Neural cell (in vitro differentiated cells): ENCODE data around the gene SH3PXD2A. TPM values are rescaled to one million over a fixed set of nuclear protein-coding genes. Genes with fewer than 3 reads are reported as not detected.

Experiments used
- H2AFZ ChIP-seq: fragments of 200-600, 300-800 bp; sonication (generic), shearing (Covaris generic); 2 replicates; pipeline ENCODE4 v1.6.0; 2014; ENCODE audit warnings: low read depth, mild to moderate bottlenecking, antibody characterized with exemption, low read length, moderate library complexity
- H3F3A ChIP-seq: fragments of 200-600 bp; shearing (Covaris generic); 2 replicates; pipeline ENCODE4 v1.6.1; 2016; ENCODE audit warnings: mild to moderate bottlenecking, moderate library complexity, mixed read lengths, antibody characterized with exemption, low read length; ENCODE audit not compliant: insufficient read depth, poor library complexity, severe bottlenecking
- H3K27ac ChIP-seq: fragments of 200-600, 300-800 bp; sonication (generic), shearing (Covaris generic); 2 replicates; pipeline ENCODE4 v1.5.1; 2014; ENCODE audit warnings: mild to moderate bottlenecking, low read length, moderate library complexity
- H3K27me3 ChIP-seq: fragments of 300-800, 200-600 bp; sonication (generic), shearing (Covaris generic); 2 replicates; pipeline ENCODE4 v1.6.0; 2014; ENCODE audit warnings: mild to moderate bottlenecking, low read depth, low read length, moderate library complexity; ENCODE audit not compliant: insufficient read depth
- H3K36me3 ChIP-seq: fragments of 300-800, 200-600 bp; sonication (generic), shearing (Covaris generic); 2 replicates; pipeline ENCODE4 v1.5.1; 2014; ENCODE audit warnings: mild to moderate bottlenecking, antibody characterized with exemption, low read length, moderate library complexity; ENCODE audit not compliant: insufficient read depth
- H3K4me2 ChIP-seq: fragments of 300-800, 200-600 bp; sonication (generic), shearing (Covaris generic); 2 replicates; pipeline ENCODE4 v1.6.0; 2014; ENCODE audit warnings: mild to moderate bottlenecking, low read length
- H3K4me3 ChIP-seq: fragments of 300-800, 200-600 bp; sonication (generic), shearing (Covaris generic); 2 replicates; pipeline ENCODE4 v1.5.1; 2014; ENCODE audit warnings: mild to moderate bottlenecking, low read length, moderate library complexity
- H3K79me2 ChIP-seq: fragments of 200-600 bp; shearing (Covaris generic); replicated peaks from 2 replicates; pipeline ENCODE4 v1.6.0; 2014; ENCODE audit warnings: mild to moderate bottlenecking, low read length, moderate library complexity; ENCODE audit not compliant: insufficient read depth
- H3K9ac ChIP-seq: fragments of 300-800, 200-600 bp; sonication (generic), shearing (Covaris generic); 2 replicates; pipeline ENCODE4 v1.6.1; 2016; ENCODE audit warnings: mild to moderate bottlenecking, low read length, mixed read lengths
- H3K9me2 ChIP-seq: fragments of 200-600 bp; shearing (Covaris generic); 2 replicates; pipeline ENCODE4 v1.6.1; 2016; ENCODE audit warnings: mild to moderate bottlenecking, low read length, mixed read lengths; ENCODE audit not compliant: insufficient read depth
- H3K9me3 ChIP-seq: fragments of 200-600, 300-800 bp; sonication (generic), shearing (Covaris generic); 2 replicates; pipeline ENCODE4 v1.6.1; 2016; ENCODE audit warnings: mild to moderate bottlenecking, mixed run types, low read length, moderate library complexity, mixed read lengths
- H4K20me1 ChIP-seq: fragments of 200-600 bp; shearing (Covaris generic); 2 replicates; pipeline ENCODE4 v1.6.1; 2016; ENCODE audit warnings: mild to moderate bottlenecking, mixed run types; ENCODE audit not compliant: insufficient read depth
- CTCF ChIP-seq: fragments of 450-650 bp; IDR thresholded peaks from 2 replicates; pipeline ENCODE4 v1.5.1; 2014; ENCODE audit warnings: antibody characterized with exemption, mild to moderate bottlenecking, moderate library complexity; ENCODE audit not compliant: poor library complexity, severe bottlenecking
- EP300 ChIP-seq: fragments of 450-650 bp; conservative IDR thresholded peaks from 2 replicates; pipeline ENCODE4 v1.6.1; 2014; ENCODE audit warnings: antibody characterized with exemption, mild to moderate bottlenecking, moderate library complexity; ENCODE audit not compliant: poor library complexity, severe bottlenecking
- EZH2 ChIP-seq: fragments of 200-600, 300-800 bp; shearing (Covaris generic), sonication (generic); IDR thresholded peaks from 2 replicates; pipeline ENCODE4 v1.6.1; 2014; ENCODE audit warnings: antibody characterized with exemption, low read length, borderline replicate concordance, mild to moderate bottlenecking; ENCODE audit not compliant: insufficient read depth, poor library complexity, severe bottlenecking
- MXI1 ChIP-seq: fragments of 450-650 bp; conservative IDR thresholded peaks from 2 replicates; pipeline ENCODE4 v1.6.1; 2014; ENCODE audit warnings: antibody characterized with exemption, mild to moderate bottlenecking; ENCODE audit not compliant: poor library complexity, severe bottlenecking
- POLR2AphosphoS5 ChIP-seq: IDR thresholded peaks from 2 replicates; pipeline ENCODE4 v1.6.1; 2012
- RAD21 ChIP-seq: fragments of 450-650 bp; conservative IDR thresholded peaks from 2 replicates; pipeline ENCODE4 v1.6.1; 2014; ENCODE audit warnings: antibody characterized with exemption, mild to moderate bottlenecking, moderate library complexity
- REST ChIP-seq: IDR thresholded peaks from 2 replicates; pipeline ENCODE4 v1.6.1; 2012; ENCODE audit warnings: borderline replicate concordance
- SMC3 ChIP-seq: fragments of 450-650 bp; conservative IDR thresholded peaks from 2 replicates; pipeline ENCODE4 v1.6.1; 2014; ENCODE audit warnings: antibody characterized with exemption, mild to moderate bottlenecking, moderate library complexity; ENCODE audit not compliant: poor library complexity
- TAF1 ChIP-seq: IDR thresholded peaks from 2 replicates; pipeline ENCODE4 v1.6.1; 2012; ENCODE audit warnings: low read depth
- polyA plus RNA-seq: library from polyadenylated mRNA; depleted of rRNA; stranded (reverse); fragments of >200 nt; gene quantifications from 2 replicates; pipeline ENCODE4 v1.2.3, GENCODE V29; 2014

SH3PXD2A gene
- polyA plus RNA-seq, 1 donor from 2014 or later, result 5.2 TPM

DNA sequence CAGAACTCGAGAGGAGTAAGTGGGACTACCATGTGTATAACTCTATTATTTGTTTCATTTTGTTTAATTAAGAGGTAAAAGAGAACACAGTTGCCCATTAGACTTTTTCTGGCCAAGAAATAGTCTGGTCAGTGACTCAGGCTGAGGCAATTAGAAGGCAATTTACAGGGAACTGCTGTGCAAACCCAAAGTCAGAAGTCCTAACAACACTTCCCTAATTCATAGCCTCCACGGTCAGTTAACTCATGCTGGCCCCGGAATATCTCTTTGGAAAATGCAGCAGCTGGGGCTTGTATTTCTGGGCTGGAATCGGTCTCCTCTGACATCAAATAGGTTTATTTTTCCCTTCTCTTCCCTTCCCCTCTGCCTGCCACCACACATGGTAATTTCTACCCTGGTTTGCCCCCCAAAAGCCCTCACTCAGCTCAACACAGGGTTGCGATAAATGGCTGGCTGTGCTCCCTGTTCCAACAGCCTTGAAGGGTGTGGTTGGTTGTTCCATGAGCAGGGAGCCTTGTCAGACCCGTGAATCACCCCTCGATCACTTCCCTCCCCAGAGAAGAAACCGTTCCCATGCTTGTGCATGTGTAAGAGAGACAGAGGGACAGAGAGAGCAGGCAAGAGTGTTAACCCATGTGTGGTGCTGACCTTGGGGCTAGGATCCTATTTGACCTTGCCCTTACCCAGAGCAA, 5.3 kb downstream of the SH3PXD2A start:
- Histone ChIP-seq H3K79me2 (peaks cover 14% of the 10 kb centered on the region), H3F3A (no peaks in the 10 kb centered on the region), H3K9ac (no peak overlapping the region), H3K9me2 (no peaks in the 10 kb centered on the region), H3K9me3 (no peaks in the 10 kb centered on the region), H3K27me3 (no peaks in the 10 kb centered on the region), H3K27ac (no peak overlapping the region), H2AFZ (no peak overlapping the region), H4K20me1 (no peaks in the 10 kb centered on the region), H3K4me2 (no peak overlapping the region), H3K36me3 (no peaks in the 10 kb centered on the region), H3K4me3 (no peak overlapping the region)
- no peak for TF ChIP-seq SMC3
- no peak for TF ChIP-seq TAF1
- no peak for TF ChIP-seq POLR2AphosphoS5
- TF ChIP-seq EZH2, result no peak
- TF ChIP-seq EP300, result no peak
- no peak for TF ChIP-seq CTCF

DNA sequence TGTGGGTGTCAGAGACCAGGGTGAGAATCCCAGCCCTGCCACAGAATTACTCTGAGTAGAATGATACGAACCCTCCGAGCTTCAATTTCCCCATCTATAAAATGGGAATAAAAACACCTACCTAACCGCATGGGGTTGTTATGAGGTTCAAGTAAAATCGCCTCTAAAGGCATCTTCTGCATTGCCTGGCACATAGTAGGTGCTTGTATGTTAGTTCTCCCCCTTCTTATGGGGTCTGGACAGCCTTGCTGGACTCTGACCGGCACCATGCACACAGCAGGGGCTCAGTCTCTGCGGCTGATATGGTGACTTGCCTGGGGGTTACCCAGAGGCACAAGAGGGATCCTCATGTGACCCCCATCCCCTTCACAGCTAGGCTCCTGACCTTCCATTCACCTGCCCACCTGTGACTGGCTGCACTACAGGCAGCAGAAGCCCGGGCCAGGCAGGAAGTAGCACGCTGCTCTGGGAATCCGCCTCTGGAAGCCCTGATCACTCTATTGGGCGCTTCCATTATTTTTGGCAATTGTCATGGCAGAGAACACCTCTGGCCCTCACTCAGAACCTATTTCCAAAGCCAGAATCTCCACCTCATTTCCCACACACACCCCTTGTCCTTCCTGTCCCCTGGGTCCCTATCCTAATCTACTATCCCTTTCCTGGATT, 6.0 kb downstream of the SH3PXD2A start:
- H3F3A ChIP-seq, result no peaks in the 10 kb centered on the region
- TF ChIP-seq REST, result no peak
- no peak for TF ChIP-seq CTCF
- no peak for TF ChIP-seq MXI1
- no peak for TF ChIP-seq RAD21
- TF ChIP-seq EZH2, result no peak
- TF ChIP-seq POLR2AphosphoS5, result no peak
- no peak for TF ChIP-seq EP300
- TF ChIP-seq SMC3, result no peak
- TF ChIP-seq TAF1, result no peak
- no peak overlapping the region for H2AFZ ChIP-seq
- H3K27ac ChIP-seq, result no peak overlapping the region
- H4K20me1 ChIP-seq, result no peaks in the 10 kb centered on the region
- H3K9me2 ChIP-seq, result no peaks in the 10 kb centered on the region
- H3K36me3 ChIP-seq, result no peaks in the 10 kb centered on the region
- H3K9ac ChIP-seq, result no peak overlapping the region
- H3K4me3 ChIP-seq, result no peak overlapping the region
- no peak overlapping the region for H3K4me2 ChIP-seq
- peaks cover 13% of the 10 kb centered on the region for H3K79me2 ChIP-seq
- H3K9me3 ChIP-seq, result no peaks in the 10 kb centered on the region
- no peaks in the 10 kb centered on the region for H3K27me3 ChIP-seq
